GOT3 (cell line): ENCODE results near the gene RALB.

Experiments
- DNase-seq: peaks from one replicate; lab custom pipeline; 2025; ENCODE audit warnings: mixed read lengths; lab: John Stamatoyannopoulos, UW

RALB gene

DNA sequence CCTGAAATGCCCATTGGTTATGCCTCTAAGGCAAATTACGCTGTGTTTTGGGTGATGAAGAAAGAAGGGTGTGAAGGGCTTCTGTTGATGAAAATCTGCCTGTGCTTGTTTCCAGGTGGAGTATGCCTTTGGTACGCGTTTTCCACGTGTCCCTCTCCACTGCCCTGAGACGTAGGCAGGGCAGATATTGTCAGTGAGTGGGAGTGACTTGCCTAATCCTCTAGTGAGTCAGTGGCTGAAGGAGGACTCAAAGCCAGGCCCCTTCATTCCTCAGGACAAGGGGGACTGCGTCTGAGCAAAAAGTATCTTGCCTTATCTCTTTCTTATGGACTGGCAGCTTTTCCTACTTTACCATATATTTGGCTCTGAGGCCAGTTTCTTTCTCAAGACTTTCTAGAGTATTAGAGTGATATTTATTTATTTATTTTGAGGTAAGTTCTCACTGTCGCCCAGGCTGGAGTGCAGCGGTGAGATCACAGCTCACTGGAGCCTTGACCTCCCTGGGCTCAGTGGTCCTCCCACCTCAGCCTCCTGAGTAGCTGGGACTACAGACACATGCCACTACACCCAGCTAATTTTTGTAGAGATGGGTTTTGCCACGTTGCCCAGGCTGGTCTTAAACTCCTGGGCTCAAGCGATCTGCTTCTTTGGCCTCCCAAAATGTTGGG is 10.2 kb downstream of the RALB start:
- no peak for DNase-seq

DNA sequence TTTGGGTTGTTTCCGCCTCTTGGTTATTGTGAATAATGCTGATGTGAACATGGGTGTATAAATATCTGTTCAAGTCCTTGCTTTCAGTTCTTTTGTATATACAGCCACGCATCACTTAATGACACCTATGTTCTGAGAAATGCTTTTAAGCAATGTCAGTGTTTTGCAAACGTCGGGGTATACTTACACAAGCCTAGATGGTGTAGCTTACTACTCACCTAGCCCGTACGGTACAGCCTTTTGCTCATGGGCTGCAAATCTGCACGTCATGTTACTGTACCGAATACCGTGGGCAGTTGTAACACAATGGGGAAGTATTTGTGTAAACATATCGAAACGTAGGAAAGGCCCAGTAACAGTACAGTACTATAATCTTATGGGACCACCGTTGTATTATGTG is 12.4 kb downstream of the RALB start:
- no peak for DNase-seq

DNA sequence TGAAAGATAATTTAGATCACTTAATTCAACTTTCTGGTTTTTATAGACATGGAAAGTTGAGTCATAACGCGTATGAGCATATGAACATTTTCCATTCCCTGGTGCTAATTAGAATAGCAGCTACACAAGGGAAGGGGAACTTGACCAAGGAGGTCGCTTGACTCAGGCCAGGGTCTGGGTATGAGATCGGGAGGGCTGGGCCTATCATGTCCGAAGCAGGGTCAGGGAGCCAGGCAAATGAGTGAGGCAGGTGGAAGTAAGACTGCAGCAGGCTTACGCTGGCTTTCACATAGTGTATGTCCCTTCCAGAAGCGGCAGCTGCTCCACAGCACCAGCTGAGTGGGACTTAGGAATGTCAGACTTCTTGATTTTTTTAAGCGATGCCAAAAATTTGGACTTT is 14.7 kb downstream of the RALB start:
- DNase-seq: no peak

DNA sequence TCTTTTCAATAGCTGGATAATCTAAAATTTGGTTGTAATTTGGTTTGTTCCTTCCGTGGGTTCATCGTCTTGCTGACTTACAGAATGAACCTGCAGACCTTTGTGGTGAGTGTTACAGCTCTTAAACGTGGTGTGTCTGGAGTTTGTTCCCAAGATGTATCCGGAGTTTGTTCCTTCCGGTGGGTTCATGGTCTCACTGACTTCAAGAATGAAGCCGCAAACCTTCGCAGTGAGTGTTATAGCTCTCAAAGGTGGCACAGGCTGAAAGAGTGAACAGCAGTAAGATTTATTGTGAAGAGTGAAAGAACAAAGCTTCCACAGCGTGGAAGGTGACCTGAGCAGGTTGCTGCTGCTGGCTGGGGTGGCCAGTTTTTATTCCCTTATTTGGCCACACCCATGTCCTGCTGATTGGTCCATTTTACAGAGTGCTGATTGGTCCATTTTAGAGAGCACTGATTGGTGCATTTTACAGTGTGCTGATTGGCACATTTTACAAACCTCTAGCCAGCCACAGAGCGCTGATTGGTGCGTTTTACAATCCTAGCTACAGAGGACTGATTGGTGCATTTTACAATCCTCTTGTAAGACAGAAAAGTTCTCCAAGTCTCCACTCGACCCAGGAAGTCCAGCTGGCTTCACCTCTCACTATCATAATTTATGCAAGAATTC is 16.6 kb downstream of the RALB start:
- no peak for DNase-seq

DNA sequence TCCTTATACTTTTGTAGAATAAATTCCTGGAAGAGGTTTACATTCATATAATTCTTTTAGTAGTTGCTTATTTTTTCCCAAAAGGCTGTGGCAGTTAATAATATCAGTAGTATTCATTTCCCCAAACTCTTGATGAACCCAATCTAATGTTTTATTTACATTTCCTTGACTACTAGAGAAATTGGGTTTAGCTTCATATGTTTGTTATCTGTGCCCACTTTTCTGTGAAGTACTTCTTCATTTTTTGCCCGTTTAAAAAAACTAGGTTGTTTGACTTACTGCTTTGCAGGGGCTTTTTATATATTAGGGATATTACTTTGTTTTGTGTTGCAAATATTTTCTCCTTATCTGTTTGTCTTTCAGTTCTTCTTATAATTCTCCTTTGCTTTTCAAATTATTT is 17.2 kb downstream of the RALB start:
- DNase-seq: no peak

DNA sequence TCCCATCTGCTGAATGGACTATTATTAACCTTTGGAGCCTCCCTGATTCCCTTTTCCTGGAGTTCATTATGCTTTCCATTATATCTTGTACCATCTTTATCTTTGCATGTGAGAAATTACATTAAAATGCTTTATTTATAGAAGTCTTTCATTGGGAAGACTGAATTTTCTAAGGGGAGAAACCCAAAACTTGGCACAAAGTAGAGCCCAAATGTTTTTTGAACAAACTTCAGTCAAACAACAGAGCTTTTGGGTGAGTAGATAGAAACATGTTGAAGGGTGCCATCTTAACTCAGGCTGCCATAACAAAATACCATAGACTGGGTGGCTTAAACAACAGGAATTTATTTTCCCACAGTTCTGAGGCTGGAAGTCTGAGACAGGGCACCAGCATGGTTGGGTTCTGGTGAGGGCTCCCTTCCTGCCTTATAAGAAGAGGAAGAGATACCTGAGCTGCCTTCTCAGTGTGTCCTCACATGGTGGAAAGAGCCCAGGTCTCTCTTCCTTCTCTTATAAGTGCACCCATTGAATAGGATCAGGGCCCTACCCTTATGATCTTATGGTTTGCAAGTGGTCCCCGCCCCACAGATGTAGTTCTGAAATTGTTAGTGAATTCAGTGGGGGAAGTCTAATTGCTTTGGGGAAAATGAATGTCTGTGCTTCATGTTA is 19.2 kb downstream of the RALB start:
- DNase-seq: no peak

DNA sequence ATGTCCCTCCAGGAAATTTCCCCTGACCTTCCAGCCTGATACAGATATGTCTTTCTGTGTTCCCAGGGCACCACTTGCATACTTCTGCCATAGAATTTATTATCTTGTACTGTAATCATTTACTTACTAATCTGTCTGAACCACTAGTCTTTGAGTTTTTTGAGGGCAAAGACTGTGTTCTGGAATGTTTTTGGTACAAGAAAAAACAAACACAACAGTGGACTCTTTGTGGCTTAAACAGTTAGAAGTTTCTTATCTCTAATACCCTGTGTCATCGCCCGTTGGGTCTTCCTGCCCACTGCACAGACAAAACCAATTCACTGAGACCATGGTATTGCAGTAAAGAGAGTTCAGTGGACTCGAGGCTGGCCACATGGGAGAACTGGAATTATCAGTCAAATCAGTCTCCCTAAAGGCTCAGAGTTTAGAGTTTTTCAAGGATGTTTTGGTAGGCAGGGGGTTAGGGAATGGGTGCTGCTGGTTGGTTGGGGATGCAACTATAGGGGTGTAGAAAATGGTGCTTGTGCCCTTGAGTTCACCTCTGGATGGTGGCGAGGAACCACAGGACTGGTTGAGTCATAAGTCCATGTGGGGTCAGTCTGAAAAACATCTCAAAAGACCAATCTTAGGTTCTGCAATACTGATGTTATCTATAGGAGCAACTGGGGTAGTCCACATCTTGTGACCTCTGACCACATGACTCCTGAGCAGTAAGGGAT is 20.3 kb downstream of the RALB start:
- DNase-seq: no peak

DNA sequence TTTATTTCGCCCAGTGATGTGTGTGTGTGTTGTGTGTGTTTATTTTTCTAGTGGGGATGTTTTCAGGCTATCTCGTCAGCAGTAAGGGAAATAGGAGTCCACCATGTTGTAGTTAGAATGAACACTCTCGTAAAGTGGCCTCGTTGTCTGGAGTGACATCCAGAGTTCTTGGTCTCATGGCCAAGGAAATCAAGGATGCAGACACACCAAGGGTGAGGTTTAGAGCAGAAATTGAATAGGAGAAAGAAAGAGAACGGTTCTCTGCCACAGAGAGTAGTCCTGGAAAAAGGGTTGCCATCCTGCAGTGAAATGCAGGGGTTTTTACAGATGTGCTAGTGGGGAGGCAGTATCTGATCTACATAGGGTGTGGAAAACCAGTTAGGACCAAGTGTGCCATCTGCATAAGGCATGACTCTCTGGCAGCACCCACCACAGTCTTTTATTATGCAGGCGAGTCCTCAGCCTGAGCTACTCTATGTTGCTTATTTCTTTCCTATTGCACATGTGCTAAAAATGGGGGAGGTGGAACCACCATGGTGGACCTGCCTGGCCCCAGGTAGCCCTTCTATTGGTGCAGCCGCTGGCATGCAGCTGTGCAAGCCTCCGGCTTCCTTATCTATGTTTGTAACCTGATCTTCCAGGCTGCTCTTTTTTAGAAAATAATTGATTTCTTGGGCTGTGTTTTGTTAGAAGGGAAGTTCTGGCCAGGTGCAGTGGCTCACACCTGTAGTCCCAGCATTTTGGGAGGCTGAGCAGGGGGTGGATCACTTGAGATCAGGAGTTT is 23.2 kb downstream of the RALB start:
- DNase-seq: no peak

DNA sequence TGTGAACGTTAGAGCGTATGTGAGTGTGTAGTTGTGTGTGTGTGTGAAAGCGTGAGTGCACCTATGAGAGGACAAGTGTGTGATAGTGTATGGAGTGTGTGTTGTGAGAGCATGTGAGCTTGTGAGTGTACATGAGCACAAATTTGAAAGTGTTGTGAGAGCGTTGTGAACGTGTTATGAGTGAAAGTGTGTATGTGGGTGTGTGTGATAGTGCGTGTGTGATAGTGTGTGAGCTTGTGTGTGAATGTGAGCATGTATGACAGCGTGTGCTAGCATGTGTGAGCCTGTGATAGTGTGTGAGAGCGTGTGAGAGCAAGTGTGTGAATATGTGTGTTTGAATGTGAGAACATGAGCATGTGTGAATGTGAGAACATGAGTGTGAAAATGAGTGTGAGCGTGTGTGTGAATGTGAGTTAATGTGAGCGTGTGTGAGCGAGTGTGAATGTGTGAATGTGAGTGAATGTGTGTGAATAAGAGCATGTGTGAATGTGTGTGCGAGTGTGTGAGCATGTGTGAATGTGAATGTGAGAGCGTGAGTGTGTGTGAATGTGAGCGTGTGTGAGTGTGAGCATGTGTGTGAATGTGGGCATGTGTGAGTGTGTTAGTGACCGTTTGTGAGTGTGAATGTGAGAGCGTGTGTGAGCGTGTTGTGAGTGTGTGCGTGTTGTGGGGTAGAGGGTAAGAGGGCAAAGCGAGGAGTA is 25.0 kb downstream of the RALB start:
- DNase-seq: no peak

DNA sequence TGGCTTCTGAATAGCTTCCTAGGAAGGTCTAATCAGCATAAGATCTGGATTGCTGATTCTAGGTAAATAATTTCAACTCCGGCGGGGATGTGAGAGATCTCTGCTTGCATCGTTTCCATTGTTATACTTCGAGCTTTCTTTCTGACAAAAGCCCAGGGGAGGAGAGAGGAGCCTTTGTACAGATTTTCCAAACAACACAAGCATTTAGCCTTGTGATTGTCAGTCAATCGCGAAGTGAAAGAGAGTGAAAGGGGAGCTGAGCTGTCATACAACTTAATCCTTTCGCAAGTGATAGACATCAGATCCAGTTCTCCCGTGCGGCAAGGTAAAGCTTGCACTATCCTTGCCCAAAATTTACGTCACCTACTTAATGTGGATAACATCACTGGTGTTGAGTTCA is 26.2 kb downstream of the RALB start:
- no peak for DNase-seq

DNA sequence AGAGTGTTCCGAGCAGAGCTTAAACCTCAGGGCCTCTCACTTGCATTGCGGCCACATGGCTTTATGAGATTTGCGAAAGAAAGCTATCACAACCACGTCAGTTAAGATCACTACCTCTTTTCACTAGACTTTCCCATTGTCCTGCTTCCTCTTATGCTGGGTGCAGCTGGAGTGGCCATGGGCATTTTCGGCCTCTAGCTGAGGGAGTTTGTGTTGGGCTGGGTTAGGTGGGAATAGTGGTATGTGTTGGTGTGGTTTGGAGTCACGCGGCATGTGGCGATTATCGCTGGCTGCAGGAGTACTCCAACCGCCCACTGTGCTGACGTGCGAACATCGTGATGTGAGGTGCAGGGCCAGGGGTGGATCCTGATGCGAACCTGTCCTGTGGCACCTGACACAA is 27.1 kb downstream of the RALB start:
- DNase-seq: no peak

DNA sequence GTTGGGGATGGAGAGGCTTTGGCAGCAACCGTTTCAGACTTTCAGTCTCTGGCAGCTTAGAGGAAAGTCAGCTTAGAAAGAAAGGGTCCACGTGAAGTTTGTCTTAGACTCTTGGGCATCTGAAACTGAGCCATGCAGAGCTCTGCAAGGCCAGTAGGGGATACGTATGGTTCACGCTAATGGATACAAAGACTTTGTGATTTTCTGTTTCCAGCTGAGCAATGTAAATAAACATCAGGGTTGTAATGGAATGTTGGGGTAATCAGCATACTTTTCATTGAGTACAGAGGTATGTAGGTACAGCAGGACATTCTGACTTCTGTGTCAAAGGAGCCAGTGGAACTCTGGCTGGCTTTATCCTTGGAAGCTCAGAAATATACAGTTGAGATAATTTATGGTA is 31.0 kb downstream of the RALB start:
- no peak for DNase-seq

DNA sequence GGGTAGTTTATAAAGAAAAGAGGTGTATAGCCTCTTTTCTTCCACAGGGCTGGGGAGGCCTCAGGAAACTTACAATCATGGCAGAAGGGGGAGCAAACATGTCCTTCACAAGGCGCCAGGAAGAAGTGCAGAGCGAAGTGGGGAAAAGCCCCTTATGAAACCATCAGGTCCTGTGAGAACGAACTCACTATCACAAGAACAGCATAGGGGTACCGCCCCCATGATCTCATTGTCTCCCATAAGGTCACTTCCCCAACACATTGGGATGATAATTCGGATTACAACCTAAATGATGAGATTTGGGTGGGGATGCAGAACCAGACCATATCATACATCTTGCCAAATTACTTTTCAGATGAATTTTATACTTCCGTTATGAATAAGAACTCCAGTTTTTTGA is 32.4 kb downstream of the RALB start:
- DNase-seq: no peak

DNA sequence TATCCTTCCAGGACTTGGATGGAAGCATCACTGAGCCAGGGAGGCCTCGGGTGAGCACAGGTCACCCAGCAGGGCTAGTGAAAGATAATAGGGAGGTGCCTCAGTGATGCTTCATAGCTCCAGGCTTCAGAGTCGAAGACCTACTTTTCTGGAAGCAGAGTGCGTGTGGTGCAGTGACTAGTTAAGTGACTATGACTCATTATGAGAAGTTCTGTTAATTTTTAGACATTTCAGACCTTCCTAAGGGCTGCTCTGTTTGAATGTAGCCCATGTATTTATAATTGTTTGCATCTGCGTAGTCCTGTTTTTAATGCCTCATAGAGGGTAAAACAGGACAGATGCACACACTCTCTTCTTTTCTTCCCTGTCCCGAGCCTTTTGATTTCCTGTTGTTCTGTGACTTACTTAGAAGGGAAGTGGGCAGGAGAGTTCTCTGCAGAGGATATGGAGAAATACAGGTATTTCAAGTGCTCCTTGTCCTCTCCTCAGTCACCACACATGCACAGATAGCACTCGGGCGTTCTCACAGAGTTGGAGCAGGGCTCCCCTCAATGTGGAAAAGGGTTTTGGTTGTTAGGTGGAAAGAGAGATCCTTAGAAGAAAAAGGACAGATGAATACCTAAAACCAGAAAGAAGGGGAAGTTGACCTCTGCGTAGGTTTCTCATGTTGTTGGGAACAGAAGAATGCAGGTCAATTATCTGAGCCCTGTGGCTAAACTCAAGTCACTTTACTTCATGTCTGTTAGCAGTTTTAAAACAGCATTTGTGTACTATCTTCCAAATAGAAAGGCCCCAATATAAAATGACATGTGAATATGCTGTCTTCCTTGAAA is 34.7 kb downstream of the RALB start:
- DNase-seq: no peak

DNA sequence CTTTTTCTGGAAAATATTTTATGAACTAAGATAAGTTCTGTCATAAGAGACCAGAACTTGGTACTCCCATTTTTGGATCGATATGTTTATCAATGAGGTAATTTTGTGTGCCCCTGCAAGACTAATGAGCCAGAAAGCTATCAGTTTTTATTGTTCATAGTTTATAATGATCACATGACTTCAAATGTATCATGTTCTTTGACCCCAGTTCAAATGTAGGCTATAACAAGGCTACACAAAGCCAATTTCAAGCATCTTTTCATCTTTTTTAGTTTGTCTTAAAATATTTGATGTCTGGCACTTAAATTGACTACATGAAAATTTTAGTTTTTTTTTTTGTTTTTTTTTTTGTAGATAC is 35.3 kb downstream of the RALB start:
- no peak for DNase-seq

DNA sequence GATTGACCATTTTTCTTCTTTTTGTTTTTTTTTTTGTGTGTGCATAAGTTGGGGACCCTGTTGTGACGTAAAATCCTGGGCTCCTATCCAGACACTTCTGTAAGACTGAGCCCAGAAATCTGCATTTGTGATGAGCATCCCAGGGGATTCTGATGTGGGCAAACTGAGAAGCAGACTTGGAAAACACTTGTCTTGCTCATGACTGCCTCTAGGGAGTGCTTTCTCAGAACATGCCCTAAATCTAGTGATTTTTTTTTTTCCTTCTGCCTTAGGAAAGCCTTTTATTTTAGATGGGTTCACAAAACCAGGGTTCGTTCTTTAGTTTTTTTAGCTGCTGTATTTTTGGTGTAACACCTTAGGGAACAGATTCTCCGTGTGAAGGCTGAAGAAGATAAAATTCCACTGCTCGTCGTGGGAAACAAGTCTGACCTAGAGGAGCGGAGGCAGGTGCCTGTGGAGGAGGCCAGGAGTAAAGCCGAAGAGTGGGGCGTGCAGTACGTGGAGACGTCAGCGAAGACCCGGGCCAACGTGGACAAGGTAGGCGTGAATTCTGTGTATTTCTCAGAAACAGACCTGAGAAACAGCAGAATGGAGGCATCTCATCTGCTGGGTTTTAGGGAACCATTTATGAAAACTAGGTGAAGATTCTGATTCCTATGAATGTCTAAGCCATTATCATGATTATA is 36.7 kb downstream of the RALB start:
- DNase-seq: no peak

DNA sequence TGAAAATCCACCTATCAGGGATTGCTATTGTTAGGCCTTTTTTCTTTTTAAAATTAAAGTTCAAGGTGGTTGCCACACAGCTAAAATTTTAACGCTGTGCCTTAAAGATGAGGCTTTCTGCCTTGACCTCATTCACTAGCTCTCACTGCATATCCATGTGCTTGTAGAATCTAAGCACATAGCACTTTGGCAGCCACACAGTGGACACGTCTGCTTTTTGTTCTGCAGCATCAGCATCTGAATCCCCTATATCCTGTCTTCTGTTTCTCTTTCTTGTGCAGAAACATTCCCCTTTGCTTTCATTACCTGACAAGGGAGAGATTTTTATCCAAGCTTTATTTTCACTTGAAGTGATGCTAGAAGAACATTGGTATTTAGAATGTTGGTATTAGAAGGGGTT is 38.1 kb downstream of the RALB start:
- no peak for DNase-seq

DNA sequence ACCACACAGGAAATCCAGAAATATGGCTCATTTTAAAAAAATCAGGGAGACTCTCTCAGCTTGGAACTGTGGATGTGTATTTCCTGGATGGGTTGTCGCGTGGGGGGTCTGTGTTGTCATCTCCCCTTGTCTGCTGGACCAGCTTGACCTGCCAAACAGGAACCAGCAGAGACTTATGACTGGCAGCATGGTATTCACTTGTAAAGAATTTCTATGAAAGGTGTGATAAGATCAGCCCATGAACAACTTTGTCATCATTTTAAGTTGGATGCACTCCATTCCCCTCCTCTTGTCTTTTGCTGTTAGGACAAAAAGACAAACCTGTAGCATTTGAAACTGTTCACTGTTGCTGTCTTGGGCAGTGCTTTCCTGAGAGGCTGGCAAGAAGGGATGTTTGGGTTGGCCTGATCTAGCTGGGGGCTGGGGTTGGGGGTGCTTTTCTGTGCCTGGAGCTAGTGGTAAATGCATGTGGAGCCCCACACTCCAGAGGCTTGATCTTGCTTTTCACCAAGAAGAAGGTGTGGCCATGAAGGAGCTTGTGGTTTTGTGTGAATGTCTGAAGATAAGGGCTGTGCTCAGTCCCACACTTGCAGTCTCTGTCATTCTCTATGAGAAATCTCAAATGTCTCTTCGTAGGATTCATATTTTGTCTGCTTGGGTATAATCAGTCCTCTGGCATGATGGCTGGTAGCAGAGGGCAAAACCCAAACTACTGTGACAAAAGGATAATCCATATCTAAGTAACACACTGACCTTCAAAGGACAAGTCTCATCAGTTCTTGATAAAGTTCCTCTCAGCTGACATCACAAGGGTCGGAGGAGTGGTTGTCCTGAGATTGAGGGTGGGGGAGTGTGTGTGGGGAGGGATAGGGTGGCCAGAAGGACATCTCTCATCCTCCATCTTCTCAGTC is 39.0 kb downstream of the RALB start:
- DNase-seq: no peak
